Gastrocnemius medialis (tissue), 4 donors: Measurements from ENCODE around the gene FCAR. TPM values are rescaled to one million over a fixed set of nuclear protein-coding genes. Genes with fewer than 3 reads are reported as not detected.
"Not testable (repeated sequence)": the region's sequence is repeated elsewhere in the genome, so short reads cannot be mapped to it uniquely, and the experiment has no call there.

ENCODE experiments used
- ATAC-seq, 2 donors: fragments of 150-250 bp; one replicate each; pipeline ENCODE4 v1.9.1; 2016
- DNase-seq, 2 donors: peaks; one replicate each; pipeline ENCODE4 v3.0.0-alpha.2; 2019
- H3K27ac ChIP-seq, 4 donors: fragments of 200-600 bp; sonication (generic); 1 replicate in 1 of 4; 2 replicates in 3 of 4; pipeline ENCODE4 v1.5.1; 2016 to 2018; ENCODE audit warnings: mild to moderate bottlenecking in 2 of 4, moderate library complexity in 1 of 4
- H3K27me3 ChIP-seq, 3 donors: fragments of 200-600 bp; sonication (generic) in 2 of 3; 1 replicate in 1 of 3; 2 replicates in 2 of 3; pipeline versions ENCODE4 v1.5.1 to v1.6.0; 2016 to 2019; ENCODE audit warnings: mild to moderate bottlenecking in 1 of 3, moderate library complexity in 1 of 3
- H3K36me3 ChIP-seq, 2 donors: fragments of 200-600 bp; sonication (generic) in 1 of 2; one replicate each; pipeline ENCODE4 v1.5.1; 2017 to 2018
- H3K4me1 ChIP-seq, 2 donors: fragments of 200-600 bp; sonication (generic) in 1 of 2; one replicate each; pipeline ENCODE4 v1.5.1; 2016 to 2017; ENCODE audit warnings: mild to moderate bottlenecking in 2 of 2
- H3K4me3 ChIP-seq, 4 donors: fragments of 200-600 bp; sonication (generic) in 3 of 4; 1 replicate in 1 of 4; 2 replicates in 3 of 4; pipeline ENCODE4 v1.5.1; 2016 to 2019; ENCODE audit warnings: mild to moderate bottlenecking in 2 of 4
- H3K9me3 ChIP-seq, 3 donors: fragments of 200-600 bp; sonication (generic) in 2 of 3; 1 replicate in 1 of 3; 2 replicates in 2 of 3; pipeline ENCODE4 v1.5.1; 2016 to 2019
- CTCF ChIP-seq, 5 experiments: fragments of 450-650 bp in 3 of 5; fragments of 200-600 bp in 2 of 5; sonication (generic) in 2 of 5; IDR thresholded peaks in 4 of 5; conservative IDR thresholded peaks in 1 of 5; 1 replicate in 4 of 5; 2 replicates in 1 of 5; pipeline ENCODE4 v1.5.1; 2016 to 2019; ENCODE audit warnings: antibody characterized with exemption in 5 of 5, mild to moderate bottlenecking in 3 of 5, moderate library complexity in 3 of 5
- POLR2A ChIP-seq, 2 donors: fragments of 450-650 bp; IDR thresholded peaks; one replicate each; pipeline ENCODE4 v1.6.1; 2017; ENCODE audit warnings: antibody characterized with exemption in 2 of 2, mild to moderate bottlenecking in 2 of 2, moderate library complexity in 2 of 2
- in situ Hi-C, 4 donors: fragments of 200-750 bp; cut with MboI; loops; one replicate each; pipeline versions ENCODE4 v1.15.0 to v1.8.0; 2017; ENCODE audit warnings: low sequenced_read_pairs in 4 of 4
- intact Hi-C: fragments of 100-400 bp; cut with DNase I; formaldehyde crosslinking; loops from one replicate; pipeline ENCODE4 v1.15.1; 2023; ENCODE audit warnings: low total_unique reads
- total RNA-seq, 4 donors: library from RNA; depleted of rRNA; stranded (reverse); fragments of >200 nt; gene quantifications; one replicate each; pipeline versions ENCODE4 v1.1.0 to v1.2.3, GENCODE V29; 2016

FCAR gene
- total RNA-seq, 4 donors from 2014 or later, result 0.33 to 2.0 (median 0.41) TPM; not detected in 1

- H3K9me3 ChIP-seq, result no peaks in the 10 kb centered on the region
Measured at GRCh38 chr19:54918499-54918898, 44.5 kb downstream of the FCAR start.

GRCh38 chr19:54919646-54920563, 45.9 kb downstream of the FCAR start:
- intact Hi-C loops, H3K27ac ChIP-seq, ATAC-seq, H3K9me3 ChIP-seq, in situ Hi-C loops, H3K4me3 ChIP-seq, H3K36me3 ChIP-seq, H3K4me1 ChIP-seq, DNase-seq, H3K27me3 ChIP-seq: not testable (repeated sequence)

More at GRCh38 chr19:54918499-54918898, 44.5 kb downstream of the FCAR start:
- H3K27ac ChIP-seq, result no peak overlapping the region
- no peaks in the 10 kb centered on the region for H3K4me1 ChIP-seq
- in situ Hi-C loops (no loop called here), intact Hi-C loops (no loop called here)
- TF ChIP-seq CTCF (IDR thresholded peaks at IDR 0.05 in 4 of 5, conservative IDR thresholded peaks at IDR 0.05 in 1 of 5) (no peak), POLR2A (IDR thresholded peaks at IDR 0.05) (no peak)
- no peaks in the 10 kb centered on the region for H3K27me3 ChIP-seq
- H3K36me3 ChIP-seq, result no peaks in the 10 kb centered on the region
- no peak for DNase-seq
- no peak for ATAC-seq
- no peak overlapping the region for H3K4me3 ChIP-seq

- TF ChIP-seq POLR2A (IDR thresholded peaks at IDR 0.05), result no peak
- no peak for TF ChIP-seq CTCF (IDR thresholded peaks at IDR 0.05 in 4 of 5, conservative IDR thresholded peaks at IDR 0.05 in 1 of 5)
- intact Hi-C loops, result no loop called here
- H3K27ac ChIP-seq, result no peak overlapping the region
- no peak overlapping the region for H3K4me3 ChIP-seq
- ATAC-seq, result no peak
- H3K9me3 ChIP-seq, result no peaks in the 10 kb centered on the region
- no peak for DNase-seq
- no peaks in the 10 kb centered on the region for H3K27me3 ChIP-seq
- H3K4me1 ChIP-seq, result no peaks in the 10 kb centered on the region
- in situ Hi-C loops, result no loop called here
- no peaks in the 10 kb centered on the region for H3K36me3 ChIP-seq
Measured at GRCh38 chr19:54921082-54921481, 47.0 kb downstream of the FCAR start.

- DNase-seq (no peak), ATAC-seq (no peak)
- H3K4me3 ChIP-seq, result no peak overlapping the region
- intact Hi-C loops (no loop called here), in situ Hi-C loops (no loop called here)
- no peak for TF ChIP-seq POLR2A (IDR thresholded peaks at IDR 0.05)
- TF ChIP-seq CTCF (IDR thresholded peaks at IDR 0.05 in 4 of 5, conservative IDR thresholded peaks at IDR 0.05 in 1 of 5), result no peak
- no peak overlapping the region for H3K27ac ChIP-seq
- no peaks in the 10 kb centered on the region for H3K9me3 ChIP-seq
- H3K27me3 ChIP-seq, result no peaks in the 10 kb centered on the region
- H3K36me3 ChIP-seq, result no peaks in the 10 kb centered on the region
- H3K4me1 ChIP-seq, result no peaks in the 10 kb centered on the region
Measured at GRCh38 chr19:54923276-54923675, 49.2 kb downstream of the FCAR start.

GRCh38 chr19:54928299-54928698, 54.3 kb downstream of the FCAR start:
- TF ChIP-seq POLR2A (IDR thresholded peaks at IDR 0.05), result no peak
- no peak for TF ChIP-seq CTCF (IDR thresholded peaks at IDR 0.05 in 4 of 5, conservative IDR thresholded peaks at IDR 0.05 in 1 of 5)
- in situ Hi-C loops, result no loop called here

More at GRCh38 chr19:54928299-54928698, 54.3 kb downstream of the FCAR start:
- no peaks in the 10 kb centered on the region for H3K9me3 ChIP-seq
- ATAC-seq, result no peak
- intact Hi-C loops, result no loop called here
- no peak overlapping the region for H3K4me3 ChIP-seq
- no peaks in the 10 kb centered on the region for H3K4me1 ChIP-seq
- H3K27ac ChIP-seq, result no peak overlapping the region
- H3K36me3 ChIP-seq, result no peaks in the 10 kb centered on the region
- no peak for DNase-seq
- H3K27me3 ChIP-seq, result no peaks in the 10 kb centered on the region
